ENCODE results near the gene SLC35E3. TPM values are rescaled to one million over a fixed set of nuclear protein-coding genes. Genes with fewer than 3 reads are reported as not detected.

The SLC35E3 gene
- total and polyA plus RNA-seq, 2 of the 13 experiments (the other 11 are each of a cell fraction or from before 2014, with no cell fraction given) = 13.0 to 22.1 TPM

- TF ChIP-seq CSRNP2 (CRISPR knock-in tag; conservative IDR thresholded peaks at IDR 0.05; ENCODE audit: low read depth) (no peak), RBFOX2 (IDR thresholded peaks at IDR 0.05; ENCODE audit: low read depth, low read length) (peak; percentile 48; the same call in 1 of the 2 replicates), ZNF770 (CRISPR knock-in tag; IDR thresholded peaks at IDR 0.05) (peak; percentile 92), CTCF (CRISPR knock-in tag; IDR thresholded peaks at IDR 0.05) (no peak), GFI1 (CRISPR knock-in tag; IDR thresholded peaks at IDR 0.05; ENCODE audit: borderline replicate concordance) (no peak), KDM3A (CRISPR knock-in tag; IDR thresholded peaks at IDR 0.05; ENCODE audit: low read depth) (no peak), ZNF629 (CRISPR knock-in tag; conservative IDR thresholded peaks at IDR 0.05) (no peak), CEBPB (IDR thresholded peaks at IDR 0.05; ENCODE audit: borderline replicate concordance, low read depth, low read length) (0 out of 2 replicates have a peak, but pooled peaks have one; percentile 0), ZNF256 (CRISPR knock-in tag; conservative IDR thresholded peaks at IDR 0.05) (no peak), FOXA3 (CRISPR knock-in tag; IDR thresholded peaks at IDR 0.05) (no peak), PHF8 (CRISPR knock-in tag; IDR thresholded peaks at IDR 0.05) (no peak), CENPT (CRISPR knock-in tag; IDR thresholded peaks at IDR 0.05; ENCODE audit: low read depth) (no peak), GATAD1 (CRISPR knock-in tag; IDR thresholded peaks at IDR 0.05) (no peak), NONO (IDR thresholded peaks at IDR 0.05) (no peak), NONO (CRISPR knock-in tag; conservative IDR thresholded peaks at IDR 0.05) (no peak)
- TF ChIP-seq, protein P1, sequence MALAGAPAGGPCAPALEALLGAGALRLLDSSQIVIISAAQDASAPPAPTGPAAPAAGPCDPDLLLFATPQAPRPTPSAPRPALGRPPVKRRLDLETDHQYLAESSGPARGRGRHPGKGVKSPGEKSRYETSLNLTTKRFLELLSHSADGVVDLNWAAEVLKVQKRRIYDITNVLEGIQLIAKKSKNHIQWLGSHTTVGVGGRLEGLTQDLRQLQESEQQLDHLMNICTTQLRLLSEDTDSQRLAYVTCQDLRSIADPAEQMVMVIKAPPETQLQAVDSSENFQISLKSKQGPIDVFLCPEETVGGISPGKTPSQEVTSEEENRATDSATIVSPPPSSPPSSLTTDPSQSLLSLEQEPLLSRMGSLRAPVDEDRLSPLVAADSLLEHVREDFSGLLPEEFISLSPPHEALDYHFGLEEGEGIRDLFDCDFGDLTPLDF (CRISPR knock-in tag; IDR thresholded peaks at IDR 0.05) = no peak
Observed at GRCh38 chr12:68815928-68816800, 70.2 kb downstream of the SLC35E3 start (continued).

All from HepG2 (cell line).